NCI-H524 treated with DMSO at 0.1 percent for 48 hours (cell line): ENCODE measurements around the gene PRRT1.
"Not testable (repeated sequence)": the region's sequence is repeated elsewhere in the genome, so short reads cannot be mapped to it uniquely, and the experiment has no call there.

ENCODE experiments used
- DNase-seq: peaks from one replicate; lab custom pipeline; 2025; lab: John Stamatoyannopoulos, UW

Gene PRRT1

GRCh38 chr6:32149932-32150870, 1.5 kb downstream of the PRRT1 start:
- no peak for DNase-seq

DNA sequence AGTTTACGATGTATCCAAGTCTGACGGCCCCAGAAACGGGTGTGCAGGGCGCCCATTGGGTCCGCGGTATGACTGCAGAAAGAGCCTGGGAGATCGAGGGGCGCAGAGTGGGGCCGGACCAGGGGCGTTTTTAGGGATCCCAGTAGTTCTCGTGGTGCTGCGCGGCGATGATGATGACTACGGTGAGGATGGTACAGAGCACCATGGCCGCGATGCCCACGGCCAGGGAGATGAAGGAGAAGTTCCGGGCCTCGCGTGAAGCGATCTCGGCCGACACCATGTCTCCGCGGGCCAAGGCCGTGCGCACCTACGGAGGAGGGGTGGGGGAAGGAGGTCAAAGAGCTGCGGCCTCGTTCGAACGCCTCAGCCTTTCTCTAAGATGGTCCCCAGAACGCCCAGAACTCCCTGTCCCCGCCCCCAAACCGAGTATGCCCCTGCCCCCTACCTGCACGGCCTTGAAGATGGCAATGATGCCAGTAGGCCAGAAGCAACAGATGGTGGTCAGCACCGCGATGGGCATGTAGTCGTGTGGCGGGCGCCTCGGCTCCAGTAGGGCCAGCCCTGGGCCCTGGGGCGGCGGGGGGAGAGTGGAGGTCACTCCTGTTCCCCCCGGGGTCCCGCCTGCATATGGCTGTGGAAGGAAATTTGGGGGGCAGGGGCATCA, 2.5 kb downstream of the PRRT1 start:
- DNase-seq: no peak

GRCh38 chr6:32148289-32149091, 3.2 kb downstream of the PRRT1 start:
- DNase-seq: no peak

DNA sequence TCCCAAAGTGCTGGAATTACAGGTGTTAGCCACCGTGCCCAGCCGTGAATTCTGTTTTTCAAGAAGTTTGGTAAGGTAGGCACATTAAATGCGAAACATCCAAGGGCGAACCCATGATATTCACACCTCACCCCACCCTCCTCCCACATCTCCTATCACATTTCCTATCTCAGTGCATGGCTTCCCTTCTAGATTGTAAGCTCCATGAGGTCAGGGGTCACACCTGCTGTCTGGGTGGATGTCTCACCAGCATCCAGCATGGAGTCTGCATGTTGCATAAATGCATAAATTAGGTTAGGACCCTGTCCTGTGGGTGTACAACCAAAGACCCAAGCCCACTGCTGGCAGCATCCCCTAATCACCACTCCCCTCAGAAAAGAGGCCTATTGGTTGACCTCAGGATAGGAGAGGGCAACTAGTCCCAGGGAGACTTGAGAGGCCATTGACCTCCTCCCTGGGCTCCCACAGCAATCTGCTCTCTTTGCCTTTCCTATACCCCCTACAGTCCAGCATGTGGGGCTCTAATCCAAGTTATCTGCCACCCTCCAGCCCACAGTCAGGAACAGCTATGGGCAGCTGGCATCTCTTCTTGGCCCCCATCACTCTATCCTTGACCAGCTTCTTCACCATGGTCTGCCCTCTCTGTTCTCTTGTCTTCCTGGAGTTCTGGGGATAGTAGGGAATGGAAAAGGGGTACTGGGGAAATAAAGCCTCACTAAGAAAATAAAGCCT, 4.2 kb downstream of the PRRT1 start:
- no peak for DNase-seq

GRCh38 chr6:32146687-32147086, 5.1 kb downstream of the PRRT1 start:
- no peak for DNase-seq

- DNase-seq: no peak
Observed at GRCh38 chr6:32146287-32146686, 5.5 kb downstream of the PRRT1 start.

DNA sequence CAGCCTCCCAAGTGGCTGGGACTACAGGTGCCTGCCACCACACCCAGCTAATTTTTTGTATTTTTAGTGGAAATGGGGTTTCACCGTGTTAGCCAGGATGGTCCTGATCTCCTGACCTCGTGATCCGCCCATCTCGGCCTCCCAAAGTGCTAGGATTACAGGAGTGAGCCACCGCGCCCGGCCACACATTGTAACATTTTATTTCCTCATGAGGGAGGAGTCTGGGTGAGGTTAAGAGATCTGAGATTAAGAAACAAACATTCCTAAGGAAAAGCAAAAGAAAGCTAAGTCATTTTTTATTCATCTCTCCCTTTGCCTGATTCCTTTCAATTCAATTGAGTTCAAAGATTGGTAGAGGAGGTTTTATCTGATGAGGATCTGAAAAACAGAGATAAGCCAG, 7.5 kb downstream of the PRRT1 start:
- not testable (repeated sequence) for DNase-seq

GRCh38 chr6:32140420-32141046, 11.2 kb downstream of the PRRT1 start:
- DNase-seq: no peak

- DNase-seq: no peak
Observed at GRCh38 chr6:32139590-32139989, 12.1 kb downstream of the PRRT1 start.

DNA sequence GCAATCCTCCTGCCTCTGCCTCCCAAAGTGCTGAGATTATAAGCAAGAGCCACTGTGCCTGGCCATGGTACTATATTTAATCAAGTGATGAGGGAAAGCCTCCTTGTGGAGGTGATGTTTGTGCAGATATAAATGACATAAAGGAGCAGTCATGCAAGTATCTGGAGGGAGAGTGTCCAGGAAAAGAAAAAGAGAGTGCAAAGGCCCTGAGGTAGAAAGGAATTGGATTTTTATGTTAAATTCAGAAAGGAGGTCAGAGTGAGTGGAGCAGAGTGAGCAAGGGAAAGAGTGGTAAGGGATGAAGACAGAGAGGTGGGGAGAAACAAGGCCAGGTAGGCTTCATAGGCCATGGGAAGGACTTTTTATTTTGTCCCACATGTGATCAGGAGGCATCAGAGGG, 14.3 kb downstream of the PRRT1 start:
- DNase-seq: no peak

GRCh38 chr6:32133786-32134185, 18.0 kb downstream of the PRRT1 start:
- DNase-seq: no peak

GRCh38 chr6:32132110-32132509, 19.6 kb downstream of the PRRT1 start:
- no peak for DNase-seq

DNA sequence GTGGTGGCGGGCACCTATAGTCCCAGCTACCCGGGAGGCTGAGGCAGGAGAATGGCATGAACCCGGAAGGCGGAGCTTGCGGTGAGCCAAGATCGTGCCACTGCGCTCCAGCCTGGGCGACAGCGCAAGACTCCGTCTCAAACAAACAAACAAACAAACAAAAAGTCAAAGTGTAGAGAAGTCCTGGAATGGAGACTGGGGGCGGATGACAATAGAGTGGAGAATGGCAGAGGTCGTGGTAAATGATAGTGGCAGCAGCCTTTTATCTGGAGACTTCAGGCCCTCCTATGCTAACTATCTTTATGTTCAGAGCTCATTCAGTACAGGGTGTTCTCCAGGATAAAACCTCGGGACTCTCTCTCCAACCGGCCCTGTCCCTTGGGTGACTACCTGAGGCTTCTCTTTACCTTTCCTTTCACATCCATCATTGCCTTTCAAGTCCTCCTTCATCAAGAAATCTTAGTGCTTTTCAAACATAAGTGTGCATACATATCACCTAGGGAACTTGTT, 20.2 kb downstream of the PRRT1 start:
- DNase-seq: no peak

DNA sequence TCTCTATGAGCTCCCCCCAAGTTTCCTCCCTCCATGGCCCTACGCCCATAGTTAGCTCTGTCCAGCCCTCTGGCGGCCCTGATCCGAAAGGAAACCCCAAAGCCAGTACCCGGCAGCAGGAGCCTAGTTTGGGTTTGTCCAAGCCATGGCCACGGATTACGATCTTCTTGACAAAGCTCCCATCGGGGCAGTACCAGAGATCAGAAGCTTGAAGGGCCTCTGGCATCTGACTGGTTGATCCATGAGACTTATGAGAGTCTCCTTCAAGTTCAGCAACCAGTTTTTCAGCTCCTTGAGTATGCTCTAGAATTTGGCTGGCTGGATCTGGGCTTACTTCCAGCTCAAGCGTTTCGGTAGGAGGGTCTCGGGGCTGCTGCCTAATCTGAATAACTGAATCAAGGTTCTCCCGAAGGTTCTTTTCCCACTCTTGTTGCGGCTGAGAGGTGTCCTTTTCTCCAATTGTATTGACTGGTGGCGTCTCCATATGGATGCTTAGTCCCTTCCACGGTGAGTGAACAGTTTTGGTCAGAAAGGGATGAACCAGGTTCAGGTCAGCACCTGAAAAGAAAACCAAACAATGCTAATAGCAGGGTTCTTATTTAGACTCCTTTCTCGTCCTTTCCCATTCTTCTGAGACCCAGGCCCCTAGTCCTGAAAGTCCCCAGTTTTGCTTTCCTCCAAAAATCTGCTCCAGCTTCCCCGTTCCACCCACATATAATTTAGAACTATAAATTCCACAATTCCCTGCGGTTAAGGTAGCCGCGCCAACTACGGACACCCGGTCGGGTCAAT, 22.2 kb downstream of the PRRT1 start:
- no peak for DNase-seq

GRCh38 chr6:32128751-32129296, 22.9 kb downstream of the PRRT1 start:
- DNase-seq: no peak

DNA sequence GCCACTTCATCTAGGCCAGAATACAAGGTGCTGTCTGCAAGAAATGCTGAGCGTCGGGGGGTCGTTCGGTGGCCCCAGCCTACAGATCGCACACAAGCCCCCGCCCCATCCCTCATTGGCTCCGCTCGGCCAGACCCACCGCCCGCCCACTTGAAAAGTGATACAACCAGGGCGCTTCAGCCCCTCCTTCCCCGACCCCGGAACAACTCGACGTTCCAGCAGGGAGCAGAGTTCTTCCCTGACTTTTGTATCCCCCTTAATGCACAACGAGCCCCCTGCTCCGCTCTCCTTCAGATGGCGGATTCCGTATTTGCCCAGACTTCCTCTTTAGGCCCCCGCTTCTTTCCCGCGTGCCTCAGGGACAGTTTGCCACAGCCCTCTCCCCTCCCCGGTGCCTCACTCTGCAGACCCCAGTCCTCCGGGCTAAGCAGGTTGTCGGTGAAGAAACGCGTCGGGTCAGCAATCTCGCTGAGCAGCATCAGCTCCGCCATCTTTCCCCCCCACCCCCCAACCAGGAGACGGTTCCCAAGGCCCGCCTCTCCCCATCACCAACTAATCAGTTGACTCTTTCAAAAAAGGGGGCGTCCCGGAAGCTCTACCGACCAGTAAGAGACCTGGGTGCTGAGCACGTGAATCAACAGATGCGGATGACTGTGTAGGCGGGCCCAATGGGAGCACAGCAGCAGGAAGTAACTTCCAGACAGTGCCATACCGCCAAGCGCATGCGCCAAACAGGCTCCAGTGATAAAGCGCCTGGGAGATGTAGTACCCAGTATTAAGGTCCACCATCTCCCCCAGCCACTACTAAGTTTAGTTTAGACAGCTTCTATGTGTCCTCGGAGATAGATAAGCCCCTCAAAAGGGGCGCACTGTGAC, 23.8 kb downstream of the PRRT1 start, which contains the start of gene ATF6B:
TSS of gene ATF6B (minus strand) at position 530 of the 876 bp plus-strand sequence. CDS start at position 491, 39 bp downstream.
- DNase-seq: peak; percentile 95

DNA sequence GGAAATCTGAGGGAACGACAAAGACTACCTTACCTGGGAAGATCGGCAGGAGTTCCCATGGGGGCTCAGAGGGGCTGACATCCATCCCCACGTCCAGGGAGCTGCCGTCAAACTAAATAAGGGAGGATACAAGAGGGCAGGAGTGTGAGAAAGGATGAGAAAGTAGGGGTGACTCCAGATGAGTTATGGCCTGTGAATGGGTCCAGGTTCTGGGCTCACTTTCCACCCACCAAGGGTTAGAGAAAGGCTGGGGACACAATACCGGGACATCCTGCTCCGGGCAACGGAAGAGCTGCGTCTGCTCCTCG, 24.4 kb downstream of the PRRT1 start:
- DNase-seq: no peak

- DNase-seq: no peak
Observed at GRCh38 chr6:32126880-32127279, 24.9 kb downstream of the PRRT1 start.

DNA sequence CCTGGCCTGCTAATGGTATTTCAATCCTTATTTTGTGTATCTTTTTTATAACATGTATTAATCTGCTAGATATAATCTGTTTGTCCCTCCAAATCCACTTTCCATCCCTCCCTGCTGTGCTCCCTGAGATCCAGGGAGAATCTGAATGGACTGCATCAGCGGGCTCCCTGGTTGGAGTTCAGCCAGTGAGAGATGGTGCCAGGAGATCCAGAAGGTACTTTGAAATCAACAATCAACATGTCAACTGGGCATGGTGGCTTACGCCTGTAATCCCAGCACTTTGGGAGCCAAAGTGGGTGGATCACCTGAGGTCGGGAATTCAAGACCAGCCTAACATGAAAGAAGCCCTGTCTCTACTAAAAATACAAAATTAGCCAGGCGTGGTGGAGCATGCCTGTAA, 28.1 kb downstream of the PRRT1 start:
- DNase-seq: no peak
